Naive thymus-derived CD8-positive, alpha-beta T cell (primary cell): Measurements from ENCODE around the gene LYPD1. TPM values are rescaled to one million over a fixed set of nuclear protein-coding genes. Genes with fewer than 3 reads are reported as not detected.

Source experiments
- ATAC-seq, 2 donors: fragments of 150-1000 bp; cut with Tn5 transposase in 1 of 2; sonication (Bioruptor Pico), chemical (Tn5 transposase) in 1 of 2; 1 replicate in 1 of 2; 2 replicates in 1 of 2; pipeline ENCODE4 v1.10.0; 2021; ENCODE audit warnings: mild to moderate bottlenecking in 2 of 2, moderate library complexity in 2 of 2
- POLR2A ChIA-PET: fragments of 350-600 bp; sonication (Branson Sonifier 250); formaldehyde crosslinking; loops from one replicate; lab custom pipeline; 2021; ENCODE audit warnings: antibody characterized with exemption; lab: Charles Lee
- DNase-seq, 10 donors: peaks; one replicate each; pipeline versions ENCODE4 v3.0.0 to v3.0.0-alpha.2; 2020 to 2022
- H3K27ac Mint-ChIP-seq, 10 donors: one replicate each; pipeline ENCODE4 v1.8.0; 2020 to 2022; ENCODE audit warnings: mild to moderate bottlenecking in 10 of 10, mixed read lengths in 10 of 10, moderate library complexity in 4 of 10, inconsistent platforms in 1 of 10
- H3K27me3 Mint-ChIP-seq, 5 donors: one replicate each; pipeline ENCODE4 v1.8.0; 2021 to 2022; ENCODE audit warnings: mixed read lengths in 5 of 5
- H3K36me3 Mint-ChIP-seq, 3 donors: one replicate each; pipeline ENCODE4 v1.8.0; 2020 to 2022; ENCODE audit warnings: mixed read lengths in 3 of 3, mild to moderate bottlenecking in 2 of 3, inconsistent platforms in 1 of 3
- H3K4me1 Mint-ChIP-seq, 4 donors: one replicate each; pipeline ENCODE4 v1.8.0; 2021 to 2022; ENCODE audit warnings: mixed read lengths in 4 of 4
- H3K4me3 Mint-ChIP-seq, 10 donors: one replicate each; pipeline ENCODE4 v1.8.0; 2020 to 2022; ENCODE audit warnings: mild to moderate bottlenecking in 10 of 10, mixed read lengths in 10 of 10, moderate library complexity in 6 of 10, inconsistent platforms in 1 of 10
- H3K9me3 Mint-ChIP-seq, 9 donors: one replicate each; pipeline ENCODE4 v1.8.0; 2020 to 2022; ENCODE audit warnings: mixed read lengths in 9 of 9, mild to moderate bottlenecking in 3 of 9, inconsistent platforms in 1 of 9, moderate library complexity in 1 of 9
- polyA plus RNA-seq, 3 donors: library from polyadenylated mRNA; unstranded; fragments of 300-500 nt; fragmentation: Illumina TruSeq; gene quantifications; one replicate each; pipeline ENCODE4 v1.2.3, GENCODE V29; 2021
- total RNA-seq, 8 experiments: library from RNA in 2 of 8; stranded (reverse) in 2 of 8; gene quantifications; one replicate each; pipeline ENCODE4 v1.2.3 and lab custom pipeline; 2021 to 2026

LYPD1 gene
- total and polyA plus RNA-seq, 5 experiments from 2014 or later: not detected

DNA sequence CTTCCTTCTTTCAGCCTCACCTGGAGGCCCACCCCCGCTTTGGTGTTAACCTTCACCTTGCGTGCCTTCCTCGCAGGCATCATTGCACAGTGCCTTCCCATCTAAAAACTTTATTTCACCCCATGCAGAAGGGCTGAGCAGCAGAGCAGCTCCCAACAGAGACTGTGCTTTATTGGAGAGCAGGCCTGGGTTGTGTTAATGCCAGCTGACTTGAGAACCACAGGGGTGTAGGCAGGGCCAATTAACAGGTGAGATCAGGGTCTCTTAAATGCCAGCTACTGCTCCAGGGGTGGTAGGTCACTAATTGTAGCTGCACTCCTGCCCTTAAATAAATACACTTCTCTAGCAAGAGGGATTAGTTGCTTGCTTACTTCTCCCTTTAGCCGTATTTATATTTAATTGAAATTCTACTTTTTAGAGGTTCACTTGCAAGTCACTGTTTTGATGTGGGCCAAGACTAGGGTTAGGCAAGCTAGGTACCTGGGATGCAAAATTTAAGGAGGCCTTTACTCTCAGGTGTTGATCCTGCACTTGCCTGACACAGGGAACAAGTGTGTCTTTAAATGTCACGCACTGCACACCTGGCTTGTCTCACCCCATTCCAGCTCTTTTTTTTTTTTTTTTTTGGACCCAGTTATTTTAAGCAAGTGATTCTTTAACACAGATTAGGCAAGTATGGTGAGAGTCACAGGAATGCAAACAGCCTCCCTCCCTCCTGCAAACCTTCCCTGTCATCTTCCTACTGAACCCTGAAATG lies 54.5 kb downstream of the LYPD1 start:
- POLR2A ChIA-PET: no interaction called here
- ATAC-seq: no peak
- H3K4me3 Mint-ChIP-seq: no peak overlapping the region
- no peaks in the 10 kb centered on the region for H3K4me1 Mint-ChIP-seq
- peaks cover 0 to 2% (median 0%) of the 10 kb centered on the region in 5 donors for H3K27me3 Mint-ChIP-seq
- no peak for DNase-seq
- no peaks in the 10 kb centered on the region for H3K36me3 Mint-ChIP-seq
- H3K27ac Mint-ChIP-seq: no peak overlapping the region
- H3K9me3 Mint-ChIP-seq: peaks cover 0 to 3% (median 0%) of the 10 kb centered on the region in 9 donors

- peaks cover 0 to 2% (median 0%) of the 10 kb centered on the region in 9 donors for H3K9me3 Mint-ChIP-seq
- POLR2A ChIA-PET: no interaction called here
Observed at GRCh38 chr2:132611719-132612118, 58.3 kb downstream of the LYPD1 start.

DNA sequence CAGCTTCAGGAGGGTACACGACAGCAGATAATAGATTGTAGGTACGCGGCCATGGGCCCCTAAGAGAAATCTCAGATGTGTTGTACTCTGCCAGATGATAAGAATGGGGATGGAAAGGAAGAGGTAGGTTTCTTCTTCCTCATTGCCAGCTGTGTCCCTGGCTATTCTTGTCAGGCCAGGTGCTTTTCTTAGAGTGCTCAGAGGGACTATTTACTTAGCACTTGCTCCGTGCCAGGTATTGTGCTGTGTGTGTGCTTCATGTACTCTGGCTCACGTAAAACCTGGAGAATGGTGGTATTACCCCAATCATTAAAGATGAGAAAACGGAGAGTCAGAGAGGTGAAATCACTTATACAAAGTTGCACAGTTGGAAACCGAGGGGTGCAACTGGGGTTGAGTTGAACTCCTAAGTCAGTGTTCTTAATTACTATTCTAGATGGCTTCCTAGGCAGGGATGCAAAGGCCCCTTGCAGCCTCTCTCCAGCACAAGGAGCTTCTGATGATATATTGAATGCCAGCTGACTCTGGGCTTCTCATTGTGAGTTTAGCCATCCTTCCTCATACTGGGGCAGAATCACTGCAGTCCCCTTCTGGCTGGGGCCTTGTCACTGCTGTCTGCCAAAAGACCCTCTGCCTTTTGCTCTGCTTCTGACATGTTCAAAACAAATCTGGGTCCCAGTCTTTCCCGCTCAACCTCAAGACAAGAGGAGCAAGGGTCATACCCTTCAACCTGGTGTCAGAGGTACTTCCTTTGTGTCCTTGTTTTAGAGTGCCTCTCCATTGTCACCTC lies 60.7 kb downstream of the LYPD1 start:
- Mint-ChIP-seq H3K27me3 (peaks cover 0 to 13% (median 2%) of the 10 kb centered on the region in 5 donors), H3K36me3 (no peaks in the 10 kb centered on the region), H3K27ac (no peak overlapping the region), H3K4me1 (no peaks in the 10 kb centered on the region), H3K9me3 (peaks cover 0 to 2% (median 0%) of the 10 kb centered on the region in 9 donors), H3K4me3 (no peak overlapping the region)
- ATAC-seq (no peak), DNase-seq (no peak)
- POLR2A ChIA-PET: no interaction called here

More at GRCh38 chr2:132611719-132612118, 58.3 kb downstream of the LYPD1 start:
- Mint-ChIP-seq H3K4me3 (no peak overlapping the region), H3K4me1 (no peaks in the 10 kb centered on the region), H3K27me3 (peaks cover 0 to 4% (median 0%) of the 10 kb centered on the region in 5 donors), H3K27ac (no peak overlapping the region), H3K36me3 (no peaks in the 10 kb centered on the region)
- DNase-seq (no peak), ATAC-seq (no peak)

DNA sequence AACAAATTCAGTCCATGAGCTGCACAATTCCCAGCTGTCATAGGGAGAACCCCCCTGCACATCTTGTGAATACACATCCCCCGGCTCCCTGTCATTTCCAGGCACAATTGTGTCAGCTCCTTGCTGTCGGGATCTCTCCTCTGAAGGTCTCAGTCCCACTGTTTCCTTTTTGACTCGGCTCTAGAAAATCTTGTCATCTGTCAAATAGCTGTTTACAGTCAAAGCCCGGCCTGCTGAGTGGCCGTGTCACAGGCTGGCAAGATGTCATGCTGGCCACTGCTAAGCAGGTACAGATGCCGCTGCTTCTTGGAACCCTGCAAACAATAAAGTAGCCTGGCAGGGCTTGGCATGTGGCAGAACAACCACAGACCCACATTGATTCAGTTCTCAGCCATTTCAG lies 61.7 kb downstream of the LYPD1 start:
- no peak overlapping the region for H3K27ac Mint-ChIP-seq
- ATAC-seq (no peak), DNase-seq (no peak)
- H3K9me3 Mint-ChIP-seq: peaks cover 0 to 2% (median 0%) of the 10 kb centered on the region in 9 donors
- no peaks in the 10 kb centered on the region for H3K4me1 Mint-ChIP-seq
- H3K4me3 Mint-ChIP-seq: no peak overlapping the region
- POLR2A ChIA-PET: no interaction called here
- no peaks in the 10 kb centered on the region for H3K36me3 Mint-ChIP-seq
- H3K27me3 Mint-ChIP-seq: peaks cover 0 to 13% (median 2%) of the 10 kb centered on the region in 5 donors

DNA sequence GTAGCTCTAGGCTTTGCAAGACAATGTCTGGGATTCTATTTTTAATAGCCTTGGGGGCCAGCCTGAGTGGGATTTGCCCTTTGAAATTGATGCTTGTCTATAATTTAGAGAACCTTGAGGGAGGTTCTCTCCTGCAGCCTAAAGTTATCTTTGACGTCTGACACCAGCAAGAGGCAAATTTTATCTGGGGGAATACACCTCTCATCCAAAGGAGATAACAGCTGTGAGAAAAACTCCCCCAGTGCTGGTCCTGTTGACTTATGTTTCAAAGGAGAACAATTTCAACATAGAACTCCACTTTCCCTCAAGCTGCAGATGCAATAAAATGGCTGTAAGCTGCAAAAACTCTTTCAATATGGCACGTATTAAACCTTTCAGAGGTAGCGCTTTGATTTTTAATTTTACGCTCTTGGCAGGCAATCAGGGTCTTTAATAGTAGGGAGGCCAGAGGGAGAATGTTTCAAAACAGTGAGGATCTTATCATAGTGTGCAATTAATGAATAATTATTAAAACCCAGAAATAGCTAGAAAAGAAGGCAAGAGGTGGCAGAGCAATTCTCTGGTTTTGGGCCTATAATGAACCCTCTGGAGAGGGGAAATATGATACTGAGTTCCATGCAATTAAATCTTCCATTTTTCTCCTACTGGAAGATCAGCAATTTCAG lies 62.4 kb downstream of the LYPD1 start:
- H3K27ac Mint-ChIP-seq: no peak overlapping the region
- POLR2A ChIA-PET: no interaction called here
- DNase-seq: no peak
- peaks cover 0 to 2% (median 0%) of the 10 kb centered on the region in 9 donors for H3K9me3 Mint-ChIP-seq
- no peaks in the 10 kb centered on the region for H3K36me3 Mint-ChIP-seq
- no peaks in the 10 kb centered on the region for H3K4me1 Mint-ChIP-seq
- ATAC-seq: no peak
- H3K4me3 Mint-ChIP-seq: no peak overlapping the region
- peaks cover 0 to 13% (median 2%) of the 10 kb centered on the region in 5 donors for H3K27me3 Mint-ChIP-seq

GRCh38 chr2:132606649-132607048 lies 63.4 kb downstream of the LYPD1 start:
- no peak overlapping the region for H3K27ac Mint-ChIP-seq
- no peak overlapping the region for H3K4me3 Mint-ChIP-seq
- H3K36me3 Mint-ChIP-seq: no peaks in the 10 kb centered on the region
- H3K4me1 Mint-ChIP-seq: no peaks in the 10 kb centered on the region
- ATAC-seq: no peak
- POLR2A ChIA-PET: no interaction called here
- H3K27me3 Mint-ChIP-seq: peaks cover 0 to 13% (median 2%) of the 10 kb centered on the region in 5 donors
- H3K9me3 Mint-ChIP-seq: peaks cover 0 to 4% (median 0%) of the 10 kb centered on the region in 9 donors
- DNase-seq: no peak

GRCh38 chr2:132605236-132606180 lies 64.5 kb downstream of the LYPD1 start:
- H3K4me1 Mint-ChIP-seq: no peaks in the 10 kb centered on the region

GRCh38 chr2:132604561-132604960 lies 65.4 kb downstream of the LYPD1 start:
- POLR2A ChIA-PET: no interaction called here
- no peak overlapping the region for H3K4me3 Mint-ChIP-seq

More at GRCh38 chr2:132605236-132606180, 64.5 kb downstream of the LYPD1 start:
- DNase-seq (no peak), ATAC-seq (no peak)
- POLR2A ChIA-PET: no interaction called here
- peaks cover 0 to 6% (median 0%) of the 10 kb centered on the region in 9 donors for H3K9me3 Mint-ChIP-seq
- H3K27ac Mint-ChIP-seq: no peak overlapping the region
- H3K36me3 Mint-ChIP-seq: no peaks in the 10 kb centered on the region
- peaks cover 0 to 14% (median 2%) of the 10 kb centered on the region in 5 donors for H3K27me3 Mint-ChIP-seq
- no peak overlapping the region for H3K4me3 Mint-ChIP-seq

DNA sequence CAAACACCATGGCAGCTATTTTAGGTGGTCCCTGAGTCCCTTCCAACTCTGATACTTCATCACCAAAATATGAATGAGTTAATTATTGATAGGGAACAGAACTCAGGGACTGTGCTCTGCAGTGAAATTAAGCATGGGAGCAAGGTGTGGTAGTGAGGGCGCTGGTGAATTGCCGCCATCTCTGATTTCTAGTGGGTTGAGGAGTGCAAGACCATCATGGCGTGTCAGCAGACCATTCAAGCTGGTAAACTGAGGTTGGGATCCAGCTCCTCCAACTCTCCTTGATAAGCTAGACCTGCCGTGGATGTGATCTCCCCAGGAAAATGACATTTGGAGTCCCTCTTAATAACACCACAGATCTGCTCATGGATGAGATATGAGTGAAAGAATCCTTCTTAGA lies 70.4 kb downstream of the LYPD1 start:
- Mint-ChIP-seq H3K4me1 (no peaks in the 10 kb centered on the region), H3K27me3 (peaks cover 2 to 22% (median 3%) of the 10 kb centered on the region in 5 donors), H3K36me3 (peaks cover 0 to 5% (median 0%) of the 10 kb centered on the region in 3 donors), H3K4me3 (no peak overlapping the region), H3K9me3 (peaks cover 0 to 13% (median 7%) of the 10 kb centered on the region in 9 donors), H3K27ac (no peak overlapping the region)
- no peak for DNase-seq
- ATAC-seq: no peak
- POLR2A ChIA-PET: no interaction called here

More at GRCh38 chr2:132604561-132604960, 65.4 kb downstream of the LYPD1 start:
- H3K36me3 Mint-ChIP-seq: no peaks in the 10 kb centered on the region
- DNase-seq: no peak
- ATAC-seq: no peak
- H3K4me1 Mint-ChIP-seq: no peaks in the 10 kb centered on the region
- no peak overlapping the region for H3K27ac Mint-ChIP-seq
- H3K27me3 Mint-ChIP-seq: peaks cover 0 to 20% (median 2%) of the 10 kb centered on the region in 5 donors
- peaks cover 0 to 6% (median 0%) of the 10 kb centered on the region in 9 donors for H3K9me3 Mint-ChIP-seq

DNA sequence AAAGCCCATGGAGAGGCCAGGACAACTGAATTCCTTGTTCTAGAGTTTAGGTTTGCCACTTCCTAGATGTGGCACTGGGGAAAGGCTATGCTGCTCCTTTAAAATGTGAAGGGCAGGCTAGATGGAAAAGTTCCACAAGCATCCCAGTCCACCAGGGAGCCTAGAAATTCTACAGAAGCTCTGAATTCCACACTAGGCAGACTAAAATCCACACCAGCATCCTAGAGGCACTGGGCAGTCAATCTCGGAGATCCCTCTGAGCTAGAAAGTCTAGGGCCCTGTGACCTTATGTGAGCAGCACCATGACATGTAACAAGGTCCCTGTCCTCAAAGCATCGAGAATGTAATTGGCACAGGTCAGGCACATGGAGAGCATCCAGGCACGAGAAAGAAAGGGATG lies 71.5 kb downstream of the LYPD1 start:
- peaks cover 2 to 22% (median 3%) of the 10 kb centered on the region in 5 donors for H3K27me3 Mint-ChIP-seq
- H3K36me3 Mint-ChIP-seq: peaks cover 0 to 5% (median 0%) of the 10 kb centered on the region in 3 donors
- ATAC-seq: no peak
- no peaks in the 10 kb centered on the region for H3K4me1 Mint-ChIP-seq
- no peak for DNase-seq
- H3K9me3 Mint-ChIP-seq: peaks cover 0 to 13% (median 7%) of the 10 kb centered on the region in 9 donors
- POLR2A ChIA-PET: no interaction called here
- H3K4me3 Mint-ChIP-seq: no peak overlapping the region
- no peak overlapping the region for H3K27ac Mint-ChIP-seq

DNA sequence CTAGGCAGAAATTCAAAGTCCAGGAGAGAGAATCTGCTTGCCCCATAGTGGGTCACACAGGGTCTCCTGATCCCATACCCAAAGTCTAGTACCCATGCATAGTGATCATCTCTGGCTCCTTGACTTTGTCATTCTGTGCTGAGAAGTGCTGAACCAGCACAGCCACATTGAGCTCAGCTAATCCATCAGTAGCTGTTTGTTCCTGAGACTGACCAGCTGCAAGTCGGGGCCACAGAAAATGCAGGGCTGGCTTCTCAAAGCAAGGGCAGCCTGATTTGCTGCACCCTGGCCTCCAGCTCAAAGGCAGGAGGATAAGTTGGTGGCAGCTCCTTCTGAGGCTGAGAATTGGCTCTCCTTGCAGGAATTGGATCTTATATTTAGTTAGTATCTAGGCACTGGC lies 72.2 kb downstream of the LYPD1 start:
- DNase-seq (no peak), ATAC-seq (no peak)
- Mint-ChIP-seq H3K9me3 (peaks cover 0 to 13% (median 7%) of the 10 kb centered on the region in 9 donors), H3K4me1 (no peaks in the 10 kb centered on the region), H3K27ac (no peak overlapping the region), H3K4me3 (no peak overlapping the region), H3K27me3 (peaks cover 2 to 22% (median 3%) of the 10 kb centered on the region in 5 donors), H3K36me3 (peaks cover 0 to 5% (median 0%) of the 10 kb centered on the region in 3 donors)
- POLR2A ChIA-PET: no interaction called here

DNA sequence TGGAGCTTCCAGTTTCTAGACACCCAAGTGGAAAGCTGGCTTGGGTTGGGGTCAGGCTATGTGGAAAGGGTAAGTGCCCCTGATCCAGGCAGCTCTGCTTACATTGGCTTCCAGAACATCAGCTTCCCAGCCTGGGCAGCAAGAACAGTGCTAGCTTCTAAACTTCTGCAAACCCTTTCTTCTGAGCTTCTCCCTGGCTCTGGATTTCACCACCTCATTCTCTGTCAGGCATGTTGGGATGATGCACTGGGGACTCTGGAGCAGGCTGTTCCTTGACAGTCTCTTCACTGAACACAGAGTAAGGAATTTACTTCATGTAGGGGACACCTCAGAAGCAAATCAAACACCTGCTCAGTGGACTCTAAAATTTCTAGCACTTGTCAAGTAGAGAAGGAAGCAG lies 72.8 kb downstream of the LYPD1 start:
- Mint-ChIP-seq H3K9me3 (peaks cover 0 to 16% (median 7%) of the 10 kb centered on the region in 9 donors), H3K4me3 (no peak overlapping the region), H3K4me1 (no peaks in the 10 kb centered on the region), H3K36me3 (peaks cover 0 to 5% (median 0%) of the 10 kb centered on the region in 3 donors), H3K27ac (no peak overlapping the region), H3K27me3 (peaks cover 2 to 22% (median 3%) of the 10 kb centered on the region in 5 donors)
- POLR2A ChIA-PET: no interaction called here
- DNase-seq (no peak), ATAC-seq (no peak)
